ENCODE data around the gene CAV2.

CAV2 gene

GRCh38 chr7:116495736-116496135, 3.8 kb upstream of the CAV2 start:
- no peak for DNase-seq (ENCODE audit: low spot score)

GRCh38 chr7:116496653-116497052, 2.9 kb upstream of the CAV2 start:
- DNase-seq (ENCODE audit: low spot score), result no peak

- DNase-seq (ENCODE audit: low spot score), result no peak
Observed at GRCh38 chr7:116497708-116498107, 1.8 kb upstream of the CAV2 start.

GRCh38 chr7:116500078-116500853, 728 bp downstream of the CAV2 start:
- peak; percentile 11 for DNase-seq (ENCODE audit: low spot score)

- peak; percentile 26 for DNase-seq (ENCODE audit: low spot score)
Observed at GRCh38 chr7:116501425-116502167, 2.1 kb downstream of the CAV2 start.

GRCh38 chr7:116502201-116503096, 2.9 kb downstream of the CAV2 start:
- peak; percentile 22 for DNase-seq (ENCODE audit: low spot score)

- DNase-seq (ENCODE audit: low spot score), result no peak
Observed at GRCh38 chr7:116503835-116504234, 4.3 kb downstream of the CAV2 start.

GRCh38 chr7:116505278-116505677, 5.7 kb downstream of the CAV2 start:
- DNase-seq (ENCODE audit: low spot score), result no peak

- DNase-seq (ENCODE audit: low spot score), result no peak
Observed at GRCh38 chr7:116505823-116506222, 6.3 kb downstream of the CAV2 start.

- DNase-seq (ENCODE audit: low spot score), result no peak
Observed at GRCh38 chr7:116509982-116510579, 10.5 kb downstream of the CAV2 start.

- no peak for DNase-seq (ENCODE audit: low spot score)
Observed at GRCh38 chr7:116510795-116511194, 11.3 kb downstream of the CAV2 start.

GRCh38 chr7:116511552-116512519, 12.3 kb downstream of the CAV2 start:
- no peak for DNase-seq (ENCODE audit: low spot score)

- no peak for DNase-seq (ENCODE audit: low spot score)
Observed at GRCh38 chr7:116512520-116513188, 13.1 kb downstream of the CAV2 start.

- no peak for DNase-seq (ENCODE audit: low spot score)
Observed at GRCh38 chr7:116515584-116515983, 16.0 kb downstream of the CAV2 start.

GRCh38 chr7:116516324-116516723, 16.8 kb downstream of the CAV2 start:
- DNase-seq (ENCODE audit: low spot score), result no peak

GRCh38 chr7:116517626-116518025, 18.1 kb downstream of the CAV2 start:
- DNase-seq (ENCODE audit: low spot score), result no peak

- no peak for DNase-seq (ENCODE audit: low spot score)
Observed at GRCh38 chr7:116518961-116519360, 19.4 kb downstream of the CAV2 start.

- no peak for DNase-seq (ENCODE audit: low spot score)
Observed at GRCh38 chr7:116521046-116521664, 21.6 kb downstream of the CAV2 start.

- DNase-seq (ENCODE audit: low spot score), result no peak
Observed at GRCh38 chr7:116522247-116522646, 22.7 kb downstream of the CAV2 start.

- DNase-seq (ENCODE audit: low spot score), result no peak
Observed at GRCh38 chr7:116524221-116524608, 24.7 kb downstream of the CAV2 start.
